Activated CD4-positive, alpha-beta T cell treated with anti-CD3 and anti-CD28 coated beads for 1 hour (primary cell): ENCODE data around the gene CHRD.
"Not testable (repeated sequence)": the region's sequence is repeated elsewhere in the genome, so short reads cannot be mapped to it uniquely, and the experiment has no call there.

Source experiments
- DNase-seq: peaks from one replicate; pipeline ENCODE4 v3.0.0-alpha.2; 2020

Gene CHRD

GRCh38 chr3:184428561-184429175 lies 48.8 kb downstream of the CHRD start:
- DNase-seq = no peak

GRCh38 chr3:184429786-184430185 lies 49.9 kb downstream of the CHRD start:
- DNase-seq = no peak

- DNase-seq = no peak
These were observed 51.1 kb downstream of the CHRD start for GRCh38 chr3:184430940-184431339.

- not testable (repeated sequence) for DNase-seq
These were observed 53.3 kb downstream of the CHRD start for GRCh38 chr3:184433178-184433577.

GRCh38 chr3:184439096-184439495 lies 59.2 kb downstream of the CHRD start:
- no peak for DNase-seq
